ENCODE data around the gene NTS.

Gene NTS

DNA sequence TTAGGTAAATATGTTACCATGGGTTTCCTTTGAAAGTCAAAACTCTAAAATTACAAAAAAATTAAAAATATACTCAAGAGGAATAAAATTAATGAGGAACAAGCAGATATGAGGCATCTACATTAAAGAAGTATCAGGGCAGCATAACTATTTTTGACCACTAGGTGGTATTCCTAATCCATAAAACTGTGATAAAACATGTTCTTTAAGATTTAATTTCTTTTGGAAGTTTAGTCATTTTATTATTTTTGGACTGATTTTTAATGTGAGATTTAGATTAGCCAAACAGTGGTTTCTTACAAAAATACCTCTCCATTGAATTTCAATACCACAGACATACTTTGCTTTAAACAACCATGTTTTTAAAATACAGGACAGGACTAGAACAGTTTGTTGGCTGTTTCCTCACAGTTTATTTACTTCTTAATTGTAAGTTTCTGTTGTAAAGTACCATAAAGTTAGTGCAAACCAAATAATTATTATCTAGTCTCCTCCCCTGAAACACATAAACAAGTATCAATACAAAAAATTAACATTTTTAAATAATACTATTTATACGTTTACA, 49.8 kb downstream of the NTS start:
- DNase-seq (ENCODE audit: low read depth): no peak

DNA sequence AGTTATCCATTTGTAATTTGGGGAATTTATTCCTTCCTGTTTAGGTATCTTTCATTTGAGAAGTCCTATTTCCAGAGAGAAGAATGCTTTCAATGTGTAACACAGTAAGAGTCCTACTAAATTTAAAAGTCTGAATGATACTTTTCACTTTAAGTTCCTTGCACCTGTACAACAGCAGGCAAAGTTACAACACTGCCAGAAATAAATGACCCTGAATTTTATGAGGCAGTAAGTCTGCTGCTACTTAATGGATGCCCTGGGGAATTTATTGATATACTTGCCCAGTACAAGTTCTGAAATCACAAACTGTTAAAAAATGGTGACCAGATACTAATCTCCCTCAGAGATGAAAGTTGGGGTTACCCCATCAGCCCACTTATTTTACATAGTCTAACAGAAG, 53.1 kb downstream of the NTS start:
- DNase-seq (ENCODE audit: low read depth): no peak

Measured in activated T-helper 1 cell treated with Interleukin-2 at 50 U/mL for 16 hours (primary cell).